GM04503 (cell line): ENCODE data around the gene RBM24.

Source experiments
- DNase-seq: peaks from one replicate; pipeline ENCODE4 v3.0.0-alpha.2; 2012; ENCODE audit warnings: low read depth

Gene RBM24

DNA sequence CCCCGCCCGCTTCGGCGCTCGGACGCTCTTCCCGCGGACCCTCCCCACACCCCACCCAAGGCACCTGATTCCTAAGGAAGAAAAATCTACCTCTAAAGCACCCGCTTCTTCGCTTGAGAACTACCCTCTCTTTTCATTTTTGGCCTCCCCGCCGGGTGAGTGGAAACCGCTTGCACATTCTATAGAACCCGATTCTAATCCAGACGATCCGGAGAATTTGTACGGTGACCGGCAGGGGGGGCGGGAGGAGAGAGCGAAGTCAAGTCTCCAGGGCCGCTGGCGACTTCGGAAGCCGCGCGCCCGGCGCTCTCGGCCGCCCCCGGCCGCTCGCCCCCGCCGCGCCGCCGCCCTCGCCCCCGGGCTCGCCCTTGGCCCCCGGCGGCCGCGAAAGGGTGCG, at the start of gene RBM24:
TSS of gene RBM24 (plus strand) at position 262 of the 397 bp plus-strand sequence. CDS start 221 bp downstream, outside the sequence.
- DNase-seq: no peak

DNA sequence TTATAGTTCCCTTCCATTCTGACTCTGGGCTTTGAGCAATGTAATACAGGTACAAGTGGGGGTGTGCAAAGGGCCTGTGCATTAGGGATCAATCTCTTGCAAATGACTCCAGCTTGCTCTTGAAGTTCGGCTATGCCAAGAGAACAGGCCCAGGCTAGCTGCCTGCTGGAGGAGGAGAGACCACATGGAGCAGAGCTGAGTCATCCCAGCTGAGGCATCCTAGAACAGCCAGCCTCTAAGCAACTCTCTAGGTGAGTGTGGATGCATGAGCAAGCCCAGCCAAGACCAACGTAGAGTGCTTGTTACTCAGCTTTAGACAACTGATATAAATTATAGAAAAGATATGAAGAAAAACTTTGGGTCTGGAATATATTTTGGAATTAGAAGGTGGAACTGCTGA, 47.6 kb upstream of the RBM24 start:
- no peak for DNase-seq

- DNase-seq: no peak
Observed at GRCh38 chr6:17237246-17237645, 43.9 kb upstream of the RBM24 start.

DNA sequence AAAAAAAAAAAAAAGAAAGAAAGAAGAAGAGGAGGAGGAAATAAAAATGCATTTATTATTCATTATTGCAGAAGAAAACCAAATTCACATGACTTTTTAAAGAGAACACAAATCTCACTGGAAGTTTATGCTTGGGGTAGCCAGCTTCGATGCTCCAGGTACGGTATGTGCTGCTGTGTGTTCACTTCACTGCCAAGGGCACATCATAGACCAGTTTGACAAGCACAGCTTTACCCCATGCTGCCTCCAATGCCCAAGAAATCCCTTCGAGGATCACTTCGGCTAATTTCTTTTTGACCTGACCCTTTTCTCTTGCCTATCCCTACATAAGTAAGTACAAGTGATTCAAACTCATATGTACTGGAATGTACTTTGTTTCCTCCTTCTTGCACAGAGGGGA, 41.9 kb upstream of the RBM24 start:
- no peak for DNase-seq

- DNase-seq: no peak
Observed at GRCh38 chr6:17240803-17241500, 40.2 kb upstream of the RBM24 start.

DNA sequence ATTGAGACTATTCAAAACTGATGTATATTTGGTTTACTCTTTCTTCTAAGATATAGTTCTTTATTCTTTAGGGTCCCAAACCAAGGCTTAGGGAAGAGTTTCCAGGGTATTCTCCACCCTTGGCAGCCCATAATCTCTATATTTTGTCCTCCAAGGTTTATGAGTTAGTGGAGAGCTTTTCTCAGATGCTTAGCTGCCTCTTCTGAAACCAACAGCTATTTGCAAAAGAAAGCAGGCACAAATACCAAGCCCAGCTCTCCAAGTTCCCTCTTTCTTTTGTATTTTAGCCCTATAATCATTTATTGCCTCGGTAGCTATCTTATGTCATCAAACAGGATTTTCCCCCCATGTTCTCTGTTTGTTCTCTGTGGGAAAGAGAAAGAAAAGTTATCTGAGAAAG, 39.1 kb upstream of the RBM24 start:
- no peak for DNase-seq

DNA sequence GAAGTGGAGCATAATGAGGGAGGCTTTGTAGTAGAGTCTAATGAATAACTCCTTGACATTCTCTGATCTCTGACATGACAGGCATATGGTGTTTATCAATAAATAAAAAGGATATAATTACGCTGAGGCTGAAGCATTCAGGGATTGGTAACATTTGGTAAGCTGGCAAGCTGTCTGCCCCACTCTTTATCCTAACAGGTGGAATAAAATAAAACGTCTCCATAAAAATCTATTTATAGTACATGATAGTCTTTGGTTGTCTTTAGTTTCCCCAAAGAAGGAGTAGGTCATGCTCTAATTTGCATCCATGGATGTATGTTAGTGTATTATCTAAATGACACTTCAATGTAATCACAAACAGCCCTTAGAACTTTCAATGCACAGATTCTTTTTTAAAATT, 30.9 kb upstream of the RBM24 start:
- DNase-seq: no peak

DNA sequence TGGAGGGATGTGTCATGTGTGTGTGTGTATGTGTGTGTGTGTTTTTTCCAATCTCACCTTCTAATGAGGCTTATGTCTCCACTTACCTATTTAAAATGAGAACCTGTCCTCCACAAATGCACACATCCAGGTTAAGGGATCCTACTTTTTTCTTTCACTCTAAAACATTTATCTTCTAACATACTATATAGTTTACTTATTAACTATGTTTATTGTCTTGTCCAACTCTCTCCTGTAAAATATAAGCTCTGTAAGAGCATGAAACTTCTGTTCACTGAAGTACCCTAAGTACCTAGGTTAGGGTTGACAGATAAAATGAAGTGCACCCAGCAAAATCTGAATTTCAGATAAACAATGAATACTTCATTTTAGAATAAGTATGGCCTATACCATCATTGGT, 29.2 kb upstream of the RBM24 start:
- DNase-seq: no peak

DNA sequence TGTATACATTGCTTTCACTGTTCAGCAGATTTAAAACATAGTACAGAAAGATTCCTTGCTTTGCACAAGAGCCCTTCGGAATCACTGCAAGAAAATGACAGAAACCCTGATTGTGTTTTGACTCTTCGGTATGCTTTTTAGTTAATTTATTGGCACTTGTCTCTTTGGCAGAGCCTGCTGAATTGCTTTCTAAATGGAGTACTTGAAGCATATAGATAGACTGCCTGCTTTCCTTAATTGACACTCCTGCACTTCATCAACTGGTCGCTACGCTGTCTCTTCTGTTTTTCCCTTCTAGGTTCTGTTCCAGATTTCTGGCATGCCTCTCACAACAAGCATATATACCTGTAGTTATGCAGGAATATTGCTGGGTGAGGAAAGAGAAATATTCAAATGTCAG, 22.4 kb upstream of the RBM24 start:
- no peak for DNase-seq

DNA sequence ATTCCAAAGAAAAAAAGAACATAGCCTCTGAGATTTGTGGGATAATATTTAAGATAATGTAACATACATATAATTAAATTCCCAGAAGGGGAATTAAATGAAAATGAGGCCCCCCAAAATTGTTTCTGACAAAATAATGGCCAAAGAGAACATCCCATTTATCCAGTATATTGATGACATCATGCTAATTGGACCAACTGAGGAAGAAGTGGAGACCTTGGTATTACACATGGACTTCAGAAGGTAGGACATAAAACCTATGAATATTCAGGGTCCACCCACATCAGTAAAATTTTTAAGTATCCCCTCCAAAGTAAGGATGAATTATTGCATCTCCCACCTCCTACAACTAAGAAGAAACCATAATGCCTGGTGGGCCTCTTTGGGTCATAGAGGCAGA, 15.6 kb upstream of the RBM24 start:
- DNase-seq: no peak

GRCh38 chr6:17267566-17267965, 13.6 kb upstream of the RBM24 start:
- no peak for DNase-seq

DNA sequence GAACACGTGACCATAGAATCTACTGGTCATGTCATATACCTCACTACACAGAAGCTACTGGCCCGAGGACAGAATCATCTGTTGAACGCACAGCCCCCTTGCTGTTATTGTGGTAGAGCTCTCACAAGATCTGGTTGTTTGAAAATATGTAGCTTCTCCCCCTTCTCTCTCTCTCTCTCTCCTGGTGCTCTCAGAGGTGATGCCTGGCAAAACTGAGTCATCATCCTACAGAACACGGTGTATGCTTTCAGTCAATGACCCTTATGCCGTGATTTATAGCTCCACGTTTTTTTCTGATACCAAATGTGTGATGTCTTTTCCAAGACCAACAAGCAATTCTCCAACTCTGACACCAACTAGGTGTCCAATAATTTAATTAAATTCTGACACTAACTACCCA, 13.0 kb upstream of the RBM24 start:
- DNase-seq: no peak

DNA sequence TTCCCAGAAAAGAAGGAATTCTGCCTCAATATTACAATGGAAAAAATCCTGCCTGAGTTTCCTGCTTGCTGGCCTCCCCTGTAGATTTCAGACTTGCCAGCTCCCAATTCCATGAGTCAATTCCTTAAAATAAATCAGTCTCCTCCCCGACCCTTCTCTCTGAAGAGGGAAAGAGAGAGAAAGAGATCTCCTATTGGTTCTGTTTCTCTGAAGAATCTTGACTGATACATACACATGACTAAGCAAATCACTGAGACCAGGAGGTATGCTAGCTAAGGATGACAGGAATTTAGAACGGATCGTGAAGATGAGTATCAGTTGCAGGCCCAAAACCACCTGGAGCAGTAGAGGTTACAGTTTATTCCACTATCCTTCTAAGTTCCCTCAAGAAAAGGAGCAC, 11.3 kb upstream of the RBM24 start:
- no peak for DNase-seq

GRCh38 chr6:17271628-17272027, 9.5 kb upstream of the RBM24 start:
- no peak for DNase-seq

- DNase-seq: no peak
Observed at GRCh38 chr6:17276766-17277165, 4.4 kb upstream of the RBM24 start.

DNA sequence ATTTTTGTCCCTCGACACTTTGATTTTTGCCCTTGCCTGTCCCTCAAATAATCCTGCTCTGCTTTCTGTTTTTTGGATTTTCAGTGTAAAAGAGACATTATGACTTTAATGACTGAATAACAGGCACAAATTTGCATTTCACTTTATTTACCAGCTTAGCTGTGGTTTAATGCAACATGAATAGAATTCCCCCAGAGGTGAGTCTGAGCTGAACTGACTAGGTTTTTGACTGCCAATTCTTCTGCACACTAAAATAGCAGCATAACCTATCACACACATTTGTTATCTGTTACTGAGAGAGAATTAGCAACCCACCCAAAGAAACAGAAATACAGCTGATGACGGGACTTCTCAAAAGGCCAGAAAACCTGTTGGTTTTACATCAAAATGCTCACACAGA, 3.9 kb upstream of the RBM24 start:
- no peak for DNase-seq

DNA sequence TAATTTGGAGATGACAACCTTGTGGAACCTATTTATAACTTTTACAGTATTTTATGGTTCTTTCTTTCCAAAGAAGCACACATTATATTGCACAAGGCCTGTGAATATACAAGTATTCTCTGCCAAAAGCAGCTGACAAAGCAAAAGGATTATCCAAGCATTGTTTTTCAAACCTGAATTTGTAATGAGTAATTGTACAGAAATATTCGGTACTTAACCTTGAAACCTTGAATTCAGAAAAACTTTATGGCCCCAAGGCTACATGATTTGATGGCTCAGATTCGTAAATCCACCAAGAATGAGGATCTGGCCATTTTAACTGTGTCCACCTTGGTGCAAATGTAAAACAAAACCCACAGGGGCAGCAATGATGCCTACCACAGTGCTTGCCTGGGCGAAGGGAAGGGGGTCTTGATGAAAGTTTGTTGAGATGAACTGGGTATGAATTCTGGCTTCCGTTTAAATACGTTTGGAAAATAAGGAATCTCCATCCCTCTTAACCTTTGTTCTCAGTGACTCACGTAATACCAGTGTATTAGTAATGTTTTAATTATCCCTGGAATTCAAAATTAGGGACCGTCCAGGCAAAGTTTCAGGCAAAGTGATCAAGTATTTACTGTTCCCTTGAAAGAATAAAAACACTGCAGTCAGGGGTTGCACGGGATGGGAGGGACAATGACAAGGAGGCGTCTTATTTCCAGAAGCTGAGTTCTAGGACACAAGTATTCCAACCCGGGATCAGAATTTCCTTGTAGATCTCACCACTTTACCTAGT, 2.7 kb upstream of the RBM24 start:
- DNase-seq: peak; percentile 67

- no peak for DNase-seq
Observed at GRCh38 chr6:17280138-17280537, 1.0 kb upstream of the RBM24 start.

GRCh38 chr6:17280552-17281090, 540 bp upstream of the RBM24 start:
- DNase-seq: no peak

GRCh38 chr6:17281497-17282481, 628 bp downstream of the RBM24 start:
- no peak for DNase-seq

- DNase-seq: no peak
Observed at GRCh38 chr6:17283074-17283473, 1.9 kb downstream of the RBM24 start.

DNA sequence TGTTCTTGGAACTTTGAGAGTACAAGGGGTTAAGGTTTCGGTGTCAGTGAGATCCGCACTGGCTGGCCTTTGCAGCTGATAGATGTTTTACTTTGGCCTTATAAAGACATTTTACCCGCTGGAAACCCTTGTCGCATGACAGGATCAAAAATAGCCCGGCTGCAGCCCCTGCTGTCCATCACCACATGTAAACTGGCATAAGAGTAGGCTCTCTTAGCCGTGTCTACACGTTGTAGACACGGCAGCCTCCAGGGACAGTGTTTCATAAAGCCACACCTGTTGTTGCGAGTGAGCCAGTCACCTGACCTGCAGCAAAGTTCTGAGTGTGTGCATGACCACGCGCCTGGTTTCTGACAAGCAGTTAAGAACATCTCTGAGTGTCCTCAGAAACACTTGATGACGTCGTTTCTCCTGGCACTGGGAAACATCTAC, 8.5 kb downstream of the RBM24 start:
- no peak for DNase-seq
